Heart left ventricle (tissue), 13 donors: ENCODE results near the gene OR11H12.
"Not testable (repeated sequence)": the region's sequence is repeated elsewhere in the genome, so short reads cannot be mapped to it uniquely, and the experiment has no call there.

Source experiments
- CTCF ChIP-seq, 12 donors: fragments of 200-600 bp; sonication (generic) in 4 of 12; IDR thresholded peaks; one replicate each; pipeline versions ENCODE4 v1.5.0 to v1.8.0; 2018 to 2022; ENCODE audit warnings: antibody characterized with exemption in 12 of 12, mild to moderate bottlenecking in 5 of 12
- POLR2A ChIP-seq, 2 donors: fragments of 450-650 bp; IDR thresholded peaks; one replicate each; pipeline ENCODE4 v1.6.1; 2017; ENCODE audit warnings: antibody characterized with exemption in 2 of 2, mild to moderate bottlenecking in 2 of 2, moderate library complexity in 2 of 2
- donor health status: ischemic (EF 13 %, LVEDD 7.1; RV severe dilation, severe dysfunction).
- donor health status: DM: no; HTN: yes; CAD: no.
- donor health status: DM: no; HTN: no; CAD: no.
- donor health status: ischemic (EF 25% LVEDD 6.9; RV normal size, moderate dysfunction).
- donor health status: ischemic (EF 25% LVEDD 5.7; RV mildly dilated, moderate dysfunction).
- donor health status: ischemic (EF 35%, LVEDD 5.7; RV mildly dilated, moderate dysfunction).
- donor health status: nonischemic (EF 11% LVEDD 7.7; RV severe dilation, severe dysfunction).
- donor health status: DM: yes; HTN: yes; CAD: no.
- donor health status: PGD.
- donor health status: ischemic (EF 29% LVEDD 5.4; RV normal size, mild dysfunction).
- donor health status: nonischemic (EF 23%, LVEDD 6.1; RV moderate dilation, normal function).

DNA sequence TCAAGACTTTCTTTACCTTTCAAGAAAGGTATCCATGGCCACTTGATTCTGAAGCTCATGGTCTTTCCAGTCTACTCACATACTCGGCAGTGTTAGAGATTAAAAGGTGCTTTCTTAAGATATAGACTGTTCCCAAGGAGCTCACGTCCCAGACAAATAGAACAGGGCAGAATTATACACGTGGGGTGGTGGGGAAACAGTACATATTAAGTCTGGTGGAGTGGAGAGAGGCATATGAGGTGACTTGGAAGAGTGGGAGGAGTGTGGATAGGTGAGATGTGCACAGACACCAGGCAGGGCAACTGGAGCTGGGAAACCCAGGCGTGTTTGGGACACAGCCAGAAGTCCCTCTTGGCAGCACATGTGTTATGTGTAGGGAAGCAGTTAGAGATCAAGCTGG is 37.9 kb downstream of the OR11H12 start:
- TF ChIP-seq CTCF, POLR2A (IDR thresholded peaks at IDR 0.05): not testable (repeated sequence)
